ENCODE measurements around the gene WDR64.
"Not testable (repeated sequence)": the region's sequence is repeated elsewhere in the genome, so short reads cannot be mapped to it uniquely, and the experiment has no call there.

Gene WDR64

GRCh38 chr1:241813768-241814320 is 161.8 kb downstream of the WDR64 start:
- no peak for DNase-seq

GRCh38 chr1:241816008-241816407 is 163.9 kb downstream of the WDR64 start:
- DNase-seq, result no peak

DNA sequence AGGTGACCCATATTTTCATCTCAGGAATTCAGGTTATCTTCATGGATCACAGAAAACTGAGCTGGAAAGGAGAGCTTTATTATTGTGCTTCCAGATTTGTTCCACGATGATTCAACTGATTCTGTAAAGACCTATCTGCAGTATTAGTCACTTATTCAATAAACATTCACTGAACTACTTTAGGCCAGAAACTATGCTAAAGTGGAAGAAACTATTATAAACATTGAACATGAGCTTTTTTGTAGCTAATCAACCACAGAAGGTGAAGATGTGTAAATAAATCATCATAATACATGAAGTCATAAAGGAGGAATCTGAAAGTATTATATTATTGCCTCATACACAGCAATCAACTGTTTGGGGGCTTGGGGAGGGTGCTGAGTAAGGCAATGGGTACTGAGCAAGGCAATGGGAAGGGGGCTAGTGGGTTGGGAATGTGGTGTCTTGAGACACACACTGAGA is 165.3 kb downstream of the WDR64 start:
- DNase-seq, result no peak

DNA sequence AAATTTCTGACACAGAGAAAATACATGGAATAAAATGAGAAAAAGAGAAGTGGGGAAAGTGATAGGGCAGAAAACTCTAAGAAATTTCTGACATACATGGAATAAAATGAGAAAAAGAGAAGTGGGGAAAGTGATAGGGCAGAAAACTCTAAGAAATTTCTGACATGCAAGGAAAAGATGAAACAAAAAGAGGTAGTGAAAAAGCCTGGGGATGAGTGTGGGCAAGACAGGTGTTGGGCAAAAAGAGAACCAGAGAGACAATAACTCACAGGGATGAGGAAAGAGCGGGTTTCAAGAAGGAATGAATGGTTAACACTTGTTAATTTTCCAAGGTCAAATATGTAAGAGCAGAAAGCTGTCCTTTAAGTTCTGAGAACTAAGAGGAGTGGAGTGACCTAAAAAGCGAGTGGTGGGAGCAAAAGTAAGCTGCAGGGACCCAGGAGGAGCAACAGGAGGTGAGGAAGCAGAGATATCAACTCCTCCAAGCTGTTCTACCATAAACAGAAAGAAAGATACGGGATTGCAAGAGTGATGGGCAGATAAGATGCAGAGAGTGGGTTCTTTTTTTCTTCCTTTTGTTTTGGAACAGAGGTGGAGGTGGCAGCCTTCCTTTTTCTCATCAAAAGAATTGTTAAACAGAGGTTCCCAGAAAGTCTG is 166.0 kb downstream of the WDR64 start:
- DNase-seq, result no peak

DNA sequence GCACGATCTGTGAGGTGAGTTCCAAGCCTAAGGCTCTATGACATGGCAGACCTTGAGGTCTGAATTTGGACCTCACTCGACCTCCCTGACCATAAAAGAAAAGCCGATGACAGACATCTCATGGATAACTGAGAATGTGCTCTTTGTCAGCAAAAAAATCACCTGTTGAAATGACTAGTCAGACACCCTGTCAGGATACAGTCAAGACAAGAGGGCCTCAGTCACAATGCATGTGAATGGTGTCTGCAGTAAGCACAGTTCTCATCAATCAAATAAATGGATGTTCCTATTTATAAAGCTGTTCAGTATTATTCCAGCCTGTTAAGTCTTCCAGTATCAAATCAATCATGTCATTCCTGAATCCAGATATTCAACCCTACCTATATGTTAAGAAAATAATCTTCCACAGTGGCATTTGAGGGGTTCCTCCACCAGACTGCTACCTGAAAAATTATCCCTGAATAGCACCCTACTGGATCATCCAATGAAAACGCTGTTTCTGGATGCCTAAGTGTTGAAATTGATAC is 167.3 kb downstream of the WDR64 start:
- no peak for DNase-seq

- DNase-seq, result no peak
These were observed 169.3 kb downstream of the WDR64 start for GRCh38 chr1:241821363-241821762.

DNA sequence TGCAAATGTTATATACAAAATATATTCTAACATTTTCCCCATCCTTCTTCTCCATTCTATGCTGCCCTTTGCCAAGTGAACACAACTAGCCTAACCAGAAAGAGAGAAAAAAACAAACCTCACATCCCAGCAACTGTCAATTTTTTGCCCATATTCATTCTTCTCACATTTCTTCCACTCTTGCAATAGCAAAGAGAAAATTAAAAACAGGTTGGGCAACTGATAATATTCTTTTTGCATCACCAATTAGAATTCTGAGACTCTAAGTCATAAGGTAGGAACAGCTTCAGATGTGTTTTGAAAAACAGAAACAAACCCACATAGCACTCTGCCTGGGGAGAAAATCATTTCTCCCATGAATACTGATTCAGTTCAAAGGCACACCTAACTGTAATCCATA is 170.8 kb downstream of the WDR64 start:
- no peak for DNase-seq

DNA sequence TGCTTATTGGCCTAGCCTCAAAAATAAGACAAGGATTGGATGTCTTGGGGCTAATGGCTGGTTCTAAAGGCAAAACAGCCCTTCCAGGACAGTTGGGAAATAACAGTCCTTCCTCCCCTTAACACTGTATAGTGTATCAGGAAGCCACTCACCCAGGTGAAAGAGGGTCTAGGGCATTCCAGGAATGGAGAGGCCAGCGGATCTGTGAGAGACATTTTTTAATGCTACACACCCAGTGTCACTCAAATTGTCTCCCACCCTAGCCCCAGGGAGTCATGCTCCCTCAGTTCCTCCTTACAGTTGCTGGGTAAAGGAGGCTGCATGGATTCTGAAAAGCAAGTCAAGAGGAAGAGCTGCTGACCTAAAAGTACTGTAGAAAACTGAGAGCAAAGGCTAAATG is 171.8 kb downstream of the WDR64 start:
- DNase-seq, result no peak

GRCh38 chr1:241825581-241825980 is 173.5 kb downstream of the WDR64 start:
- no peak for DNase-seq

DNA sequence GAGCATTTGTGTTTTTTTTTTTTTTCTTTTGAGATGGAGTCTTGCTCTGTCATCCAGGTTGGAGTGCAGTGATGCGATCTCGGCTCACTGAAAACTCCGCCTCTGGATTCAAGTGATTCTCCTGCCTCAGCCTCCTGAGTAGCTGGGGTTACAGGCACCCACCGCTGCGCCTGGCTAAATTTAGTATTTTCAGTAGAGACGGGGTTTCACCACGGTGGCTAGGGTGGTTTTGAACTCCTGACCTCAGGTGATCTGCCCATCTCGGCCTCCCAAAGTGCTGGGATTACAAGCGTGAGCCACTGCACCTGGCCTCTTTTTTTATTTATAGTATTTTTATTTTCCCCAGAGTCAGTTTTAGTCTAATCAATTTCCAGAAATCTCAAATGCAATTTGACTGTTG is 174.5 kb downstream of the WDR64 start:
- DNase-seq, result not testable (repeated sequence)

DNA sequence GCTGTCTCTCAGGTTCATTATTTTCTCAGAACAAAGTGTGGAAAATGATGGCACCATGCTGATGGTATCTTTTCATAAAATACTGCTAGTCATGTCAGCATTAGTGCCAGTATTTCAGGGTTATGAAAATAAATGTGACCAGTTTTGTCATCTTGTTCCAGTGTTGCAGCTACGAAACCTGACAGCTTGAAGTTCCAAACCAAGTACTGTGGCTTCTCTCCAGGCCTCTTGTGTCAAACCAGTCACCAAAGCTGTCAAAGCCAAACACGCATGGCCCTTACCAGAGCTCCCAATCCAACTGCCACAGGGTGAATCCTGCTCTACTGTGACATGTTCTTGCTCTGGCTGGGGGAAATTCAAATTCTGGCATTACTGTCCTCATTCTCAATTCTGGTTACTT is 175.2 kb downstream of the WDR64 start:
- no peak for DNase-seq

- no peak for DNase-seq
These were observed 176.5 kb downstream of the WDR64 start for GRCh38 chr1:241828463-241829021.

DNA sequence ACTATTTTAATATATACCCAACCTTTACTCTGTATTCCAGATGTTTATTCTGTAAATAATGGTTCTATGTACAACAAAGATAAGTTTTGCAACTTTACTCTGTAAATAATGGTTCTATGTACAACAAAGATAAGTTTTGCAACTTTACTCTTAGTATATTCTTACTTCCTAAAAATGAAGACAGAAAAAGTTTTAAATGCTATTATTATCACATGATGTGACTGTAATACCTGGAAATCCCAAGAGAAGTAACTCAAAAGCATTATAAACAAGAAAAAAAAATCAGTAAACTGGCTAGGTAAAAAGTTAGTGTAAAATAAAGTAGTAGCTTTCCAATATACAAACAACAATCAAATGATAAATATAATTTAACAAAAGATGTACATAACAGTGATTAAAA is 177.4 kb downstream of the WDR64 start:
- DNase-seq, result no peak

GRCh38 chr1:241834733-241835377 is 182.8 kb downstream of the WDR64 start:
- DNase-seq, result no peak

- DNase-seq, result no peak
These were observed 184.9 kb downstream of the WDR64 start for GRCh38 chr1:241836941-241837340.

GRCh38 chr1:241837416-241837815 is 185.3 kb downstream of the WDR64 start:
- no peak for DNase-seq

DNA sequence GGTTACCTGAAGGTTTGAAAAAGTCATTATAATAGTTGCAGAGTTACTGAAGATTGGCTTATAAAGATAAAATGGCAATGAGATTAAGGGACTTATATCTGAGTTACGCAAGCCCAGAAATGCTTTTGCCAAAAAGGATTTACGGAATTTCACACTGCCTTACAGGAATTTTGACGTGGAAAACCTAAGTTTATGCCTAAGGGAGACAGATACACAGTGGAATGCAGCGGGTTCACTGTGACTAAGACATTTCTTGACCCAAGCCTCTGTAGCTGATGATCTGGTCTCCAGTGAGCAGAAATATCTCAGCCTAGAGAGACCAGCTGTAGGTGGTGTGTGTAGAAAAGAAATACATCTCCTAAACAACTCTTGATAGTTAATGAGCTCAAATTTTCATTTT is 185.8 kb downstream of the WDR64 start:
- DNase-seq, result no peak

- no peak for DNase-seq
These were observed 186.8 kb downstream of the WDR64 start for GRCh38 chr1:241838897-241839296.

GRCh38 chr1:241839369-241839979 is 187.4 kb downstream of the WDR64 start:
- DNase-seq, result no peak

- DNase-seq, result no peak
These were observed 188.1 kb downstream of the WDR64 start for GRCh38 chr1:241840164-241840563.

- DNase-seq, result no peak
These were observed 189.6 kb downstream of the WDR64 start for GRCh38 chr1:241841691-241842090.

DNA sequence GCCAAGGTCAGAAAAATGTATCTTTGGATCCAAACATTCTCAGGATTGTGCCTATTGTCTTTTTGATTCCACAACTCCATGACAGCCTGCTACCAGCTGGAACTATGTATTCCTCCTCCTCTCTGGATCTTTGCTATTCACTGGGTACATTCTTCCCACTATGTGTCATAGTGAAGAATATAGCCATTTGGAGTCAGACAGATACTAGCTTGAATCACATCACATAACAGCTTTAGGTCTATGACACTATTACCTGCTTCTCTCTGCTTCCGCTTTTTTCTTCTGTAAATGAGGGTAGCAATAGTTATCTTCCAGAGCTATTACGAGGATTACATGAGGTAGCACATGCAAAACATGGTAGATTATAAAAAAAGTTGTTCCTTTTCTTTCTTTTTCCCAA is 190.5 kb downstream of the WDR64 start:
- DNase-seq, result no peak

DNA sequence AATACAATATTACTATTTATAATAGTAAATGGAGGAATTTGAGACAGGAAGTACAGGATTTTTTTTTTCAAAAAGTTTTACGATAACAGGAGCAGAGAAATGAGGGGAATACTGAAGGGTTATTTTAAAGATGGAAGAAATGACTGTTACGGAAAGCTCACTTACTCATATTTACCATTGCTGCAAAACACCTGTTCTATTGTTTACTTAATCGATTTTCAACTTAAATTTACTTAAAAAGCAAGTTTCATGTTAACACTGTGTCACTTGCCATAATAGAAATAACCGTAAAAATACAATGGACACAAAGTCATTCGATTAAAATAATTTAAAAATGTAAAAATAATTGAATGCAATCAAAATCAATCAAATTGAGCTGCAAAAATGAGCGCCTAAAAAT is 192.5 kb downstream of the WDR64 start:
- no peak for DNase-seq

GRCh38 chr1:241846375-241846774 is 194.3 kb downstream of the WDR64 start:
- DNase-seq, result no peak

All from stimulated activated CD4-positive, alpha-beta T cell treated with anti-CD3 and anti-CD28 coated beads, Interleukin-15, amount 100 ng/mL, for 24 hours (primary cell).